Mucosa of descending colon (tissue), 3 donors: Measurements from ENCODE around the gene NFATC3. TPM values are rescaled to one million over a fixed set of nuclear protein-coding genes. Genes with fewer than 3 reads are reported as not detected.
"Not testable (repeated sequence)": the region's sequence is repeated elsewhere in the genome, so short reads cannot be mapped to it uniquely, and the experiment has no call there.

Source experiments
- ATAC-seq: fragments of 200-7000 bp; cut with Tn5 transposase; one replicate; pipeline ENCODE4 v1.9.1; 2020; ENCODE audit warnings: mild to moderate bottlenecking, moderate library complexity
- DNase-seq, 3 donors: peaks; one replicate each; pipeline ENCODE4 v3.0.0-alpha.2; 2020
- H3K36me3 ChIP-seq: fragments of 200-600 bp; one replicate; pipeline ENCODE4 v1.8.0; 2021; ENCODE audit warnings: low read depth, mild to moderate bottlenecking
- H3K4me1 ChIP-seq: fragments of 200-600 bp; one replicate; pipeline ENCODE4 v1.8.0; 2021; ENCODE audit warnings: low read depth, mild to moderate bottlenecking
- H3K4me3 ChIP-seq: fragments of 200-600 bp; one replicate; pipeline ENCODE4 v1.8.0; 2021; ENCODE audit warnings: mild to moderate bottlenecking
- H3K9me3 ChIP-seq: fragments of 200-600 bp; one replicate; pipeline ENCODE4 v1.8.0; 2021; ENCODE audit warnings: mild to moderate bottlenecking
- intact Hi-C, 2 donors: fragments of 100-400 bp; cut with DNase I in 1 of 2; cut with micrococcal nuclease in 1 of 2; formaldehyde crosslinking; loops; one replicate each; pipeline versions ENCODE4 v1.11.0 to v1.11.1; 2022; cut with DNase I, micrococcal nuclease
- total RNA-seq, 3 donors: library from RNA; stranded (reverse); fragmentation: NEBNext Ultra II Directional in 2 of 3; extraction: Animal tissue kit (Norgen Biotek cat#: 25700) in 2 of 3; gene quantifications; one replicate each; pipeline versions ENCODE4 v1.2.1 to v1.2.4, GENCODE V29; 2021 to 2023
- TF ChIP-seq, protein P1 (sequence below): fragments of 200-600 bp; IDR thresholded peaks from one replicate; pipeline ENCODE4 v1.8.0; 2022; ENCODE audit warnings: antibody characterized with exemption, mild to moderate bottlenecking
- donor health status: DM: no; HTN: no; CAD: no; lungs with moderate emphysema.
- donor health status: DM: no; HTN: no; CAD: no.
- donor health status: DM: no; HTN: yes; CAD: no.

Gene NFATC3
- total RNA-seq, 3 donors from 2014 or later: 24.2 to 44.0 (median 25.5) TPM

- peaks cover 4% of the 10 kb centered on the region for H3K4me1 ChIP-seq
- ATAC-seq (no peak), DNase-seq (no peak)
- H3K4me3 ChIP-seq: no peak overlapping the region
- intact Hi-C loops: no loop called here
- TF ChIP-seq, protein P1, sequence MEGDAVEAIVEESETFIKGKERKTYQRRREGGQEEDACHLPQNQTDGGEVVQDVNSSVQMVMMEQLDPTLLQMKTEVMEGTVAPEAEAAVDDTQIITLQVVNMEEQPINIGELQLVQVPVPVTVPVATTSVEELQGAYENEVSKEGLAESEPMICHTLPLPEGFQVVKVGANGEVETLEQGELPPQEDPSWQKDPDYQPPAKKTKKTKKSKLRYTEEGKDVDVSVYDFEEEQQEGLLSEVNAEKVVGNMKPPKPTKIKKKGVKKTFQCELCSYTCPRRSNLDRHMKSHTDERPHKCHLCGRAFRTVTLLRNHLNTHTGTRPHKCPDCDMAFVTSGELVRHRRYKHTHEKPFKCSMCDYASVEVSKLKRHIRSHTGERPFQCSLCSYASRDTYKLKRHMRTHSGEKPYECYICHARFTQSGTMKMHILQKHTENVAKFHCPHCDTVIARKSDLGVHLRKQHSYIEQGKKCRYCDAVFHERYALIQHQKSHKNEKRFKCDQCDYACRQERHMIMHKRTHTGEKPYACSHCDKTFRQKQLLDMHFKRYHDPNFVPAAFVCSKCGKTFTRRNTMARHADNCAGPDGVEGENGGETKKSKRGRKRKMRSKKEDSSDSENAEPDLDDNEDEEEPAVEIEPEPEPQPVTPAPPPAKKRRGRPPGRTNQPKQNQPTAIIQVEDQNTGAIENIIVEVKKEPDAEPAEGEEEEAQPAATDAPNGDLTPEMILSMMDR: no peak
- H3K9me3 ChIP-seq: no peaks in the 10 kb centered on the region
- no peaks in the 10 kb centered on the region for H3K36me3 ChIP-seq
Observed at GRCh38 chr16:68144008-68144407, 58.8 kb downstream of the NFATC3 start.

DNA sequence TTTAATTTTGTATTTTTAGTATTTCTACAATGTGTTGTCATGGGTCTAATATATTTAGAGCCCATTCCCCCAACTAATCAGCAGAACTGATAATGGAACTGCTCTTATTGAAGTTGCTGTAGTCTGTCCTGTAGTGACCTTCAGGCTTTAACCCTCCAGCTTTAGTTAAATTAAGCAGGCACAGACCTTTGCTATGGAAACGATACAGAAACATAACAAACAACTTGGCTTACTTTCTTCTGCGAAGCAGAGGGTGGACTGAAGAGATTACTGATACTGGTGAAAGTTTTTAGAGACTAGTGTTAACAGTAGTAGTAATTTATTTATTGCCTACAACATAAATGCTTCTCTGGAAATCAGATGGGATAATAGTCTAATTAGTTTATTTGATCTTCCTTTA, 61.4 kb downstream of the NFATC3 start:
- DNase-seq (no peak), ATAC-seq (no peak)
- peaks cover 4% of the 10 kb centered on the region for H3K4me1 ChIP-seq
- TF ChIP-seq, protein P1: no peak
- intact Hi-C loops: loop anchor here in 1 of 2 donors (5.0 kb wide), 1 partner anchor 76 kb away; no protein-coding TSS in a partner anchor
- H3K36me3 ChIP-seq: no peaks in the 10 kb centered on the region
- no peaks in the 10 kb centered on the region for H3K9me3 ChIP-seq
- no peak overlapping the region for H3K4me3 ChIP-seq

DNA sequence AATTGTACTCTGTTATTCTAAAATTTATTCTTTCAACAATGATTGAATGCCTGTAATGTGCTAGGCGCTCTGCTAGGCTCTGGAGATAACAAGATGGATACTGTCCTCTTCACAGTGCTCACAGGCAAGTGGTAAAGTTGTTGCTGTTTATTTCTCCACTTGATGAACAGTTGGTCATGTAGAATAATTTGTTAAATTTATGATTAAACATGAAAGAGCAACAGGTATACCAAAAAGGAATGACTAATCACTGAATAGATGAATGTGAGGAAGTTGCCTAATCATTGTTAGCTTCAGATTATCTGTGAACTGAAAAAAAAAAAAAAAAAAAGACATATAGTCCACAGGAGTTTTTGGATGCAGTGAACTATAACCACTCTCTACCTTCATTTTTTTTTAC, 62.3 kb downstream of the NFATC3 start:
- intact Hi-C loops: loop anchor here in 1 of 2 donors (5.0 kb wide), 1 partner anchor 75 kb away; no protein-coding TSS in a partner anchor
- no peaks in the 10 kb centered on the region for H3K9me3 ChIP-seq
- DNase-seq (no peak), ATAC-seq (no peak)
- H3K36me3 ChIP-seq: no peaks in the 10 kb centered on the region
- no peak overlapping the region for H3K4me3 ChIP-seq
- TF ChIP-seq, protein P1: no peak
- no peaks in the 10 kb centered on the region for H3K4me1 ChIP-seq

DNA sequence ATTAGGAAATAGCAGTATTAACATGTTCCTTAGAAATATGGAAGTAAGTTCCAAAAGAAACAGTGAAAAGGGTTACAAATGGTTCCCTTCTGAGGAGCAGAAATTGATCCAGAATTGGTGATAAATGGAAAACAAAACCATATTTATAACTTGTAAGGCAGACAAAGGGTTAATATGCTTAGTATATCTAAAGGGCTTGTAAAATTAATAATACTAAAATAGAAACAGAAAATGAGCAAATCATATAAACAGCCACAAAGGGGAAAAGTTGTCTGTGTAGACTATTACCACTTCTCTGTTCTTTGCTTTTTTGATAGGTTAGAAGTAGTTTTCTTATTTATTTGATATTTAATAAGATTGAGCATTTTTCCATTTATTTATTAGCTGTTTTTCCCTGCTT, 64.4 kb downstream of the NFATC3 start:
- Histone ChIP-seq H3K36me3 (no peaks in the 10 kb centered on the region), H3K4me3 (no peak overlapping the region), H3K4me1 (no peaks in the 10 kb centered on the region), H3K9me3 (no peaks in the 10 kb centered on the region)
- TF ChIP-seq, protein P1: no peak
- DNase-seq (no peak), ATAC-seq (no peak)
- intact Hi-C loops: loop anchor here in 1 of 2 donors (5.0 kb wide), 1 partner anchor 73 kb away; no protein-coding TSS in a partner anchor

- Histone ChIP-seq H3K4me3 (no peak overlapping the region), H3K9me3 (no peaks in the 10 kb centered on the region), H3K4me1 (no peaks in the 10 kb centered on the region), H3K36me3 (no peaks in the 10 kb centered on the region)
- DNase-seq (no peak), ATAC-seq (no peak)
- TF ChIP-seq, protein P1: no peak
- intact Hi-C loops: no loop called here
Observed at GRCh38 chr16:68155425-68155824, 70.3 kb downstream of the NFATC3 start.

- no peak for ATAC-seq
- Histone ChIP-seq H3K36me3 (no peaks in the 10 kb centered on the region), H3K4me1 (no peaks in the 10 kb centered on the region), H3K9me3 (no peaks in the 10 kb centered on the region), H3K4me3 (no peak overlapping the region)
- DNase-seq: no peak
- TF ChIP-seq, protein P1: no peak
- intact Hi-C loops: no loop called here
Observed at GRCh38 chr16:68162413-68162812, 77.2 kb downstream of the NFATC3 start.

GRCh38 chr16:68163275-68163674, 78.1 kb downstream of the NFATC3 start:
- intact Hi-C loops, H3K36me3 ChIP-seq, DNase-seq, H3K9me3 ChIP-seq, ATAC-seq, H3K4me3 ChIP-seq, H3K4me1 ChIP-seq: not testable (repeated sequence)
